NT2/D1 (cell line): ENCODE results near the gene ARHGEF37.

Source experiments
- DNase-seq: peaks from one replicate; pipeline ENCODE4 v3.0.0-alpha.2; 2011; ENCODE audit warnings: low read depth, low spot score
- H3K27me3 ChIP-seq: 2 replicates; pipeline ENCODE4 v1.6.0; 2011; ENCODE audit warnings: mild to moderate bottlenecking; ENCODE audit not compliant: insufficient read length, insufficient read depth
- H3K36me3 ChIP-seq: 2 replicates; pipeline ENCODE4 v1.6.1; 2011; ENCODE audit warnings: mild to moderate bottlenecking, low read length, mixed read lengths; ENCODE audit not compliant: insufficient read depth, insufficient read length
- H3K4me1 ChIP-seq: 2 replicates; pipeline ENCODE4 v1.5.1; 2011; ENCODE audit not compliant: insufficient read depth, insufficient read length
- H3K4me3 ChIP-seq: 2 replicates; pipeline ENCODE4 v1.5.1; 2011; ENCODE audit warnings: low read depth; ENCODE audit not compliant: insufficient read length
- H3K9ac ChIP-seq: 2 replicates; pipeline ENCODE4 v1.6.0; 2011; ENCODE audit warnings: low read depth; ENCODE audit not compliant: insufficient read length
- H3K9me3 ChIP-seq: 2 replicates; pipeline ENCODE4 v1.5.1; 2011; ENCODE audit warnings: mild to moderate bottlenecking, low read length; ENCODE audit not compliant: insufficient read depth
- SUZ12 ChIP-seq: IDR thresholded peaks from 2 replicates; pipeline ENCODE4 v1.6.1; 2011; ENCODE audit not compliant: insufficient read length, insufficient read depth; ENCODE audit errors: extremely low read depth
- YY1 ChIP-seq: IDR thresholded peaks from 2 replicates; pipeline ENCODE4 v1.6.1; 2011; ENCODE audit not compliant: insufficient read length, insufficient read depth
- ZNF274 ChIP-seq: IDR thresholded peaks from 2 replicates; pipeline ENCODE4 v1.6.1; 2011; ENCODE audit warnings: mild to moderate bottlenecking, low read depth, low read length

Gene ARHGEF37

DNA sequence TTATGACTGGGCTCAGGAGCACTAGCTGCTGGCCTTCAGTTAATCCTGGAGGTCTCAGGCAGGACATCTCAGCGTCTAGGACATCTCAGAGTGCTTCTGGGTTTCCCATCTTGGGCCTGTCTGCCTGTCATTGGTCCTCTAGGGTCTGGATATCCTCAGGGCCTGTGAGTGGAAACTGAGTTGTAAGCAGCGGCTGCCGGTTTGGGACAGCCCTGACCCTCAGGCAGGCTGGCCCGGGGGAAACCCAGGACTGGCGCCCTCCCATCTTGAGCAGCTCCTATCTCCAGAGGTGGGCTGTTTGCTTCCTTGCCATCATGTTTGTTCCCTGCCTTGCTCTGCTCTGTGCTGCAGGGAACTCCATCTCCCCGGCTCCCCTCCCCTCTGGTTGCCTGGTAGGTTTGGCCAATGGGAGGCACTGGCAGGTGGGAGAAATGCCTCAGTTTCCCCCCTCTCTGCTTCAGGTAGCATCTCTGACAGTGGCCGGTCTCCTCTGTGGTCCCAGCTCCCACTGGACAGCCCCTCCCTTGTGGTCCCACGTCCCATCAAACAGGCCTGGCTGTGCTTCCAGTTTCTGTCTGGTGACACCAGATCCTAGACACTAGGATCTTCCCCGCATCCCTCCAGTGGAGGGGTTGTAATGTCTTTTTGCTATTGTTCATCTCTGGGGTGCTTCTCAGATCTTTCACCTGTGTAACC is 57.4 kb downstream of the ARHGEF37 start:
- Histone ChIP-seq H3K27me3 (no peaks in the 10 kb centered on the region), H3K9me3 (no peaks in the 10 kb centered on the region), H3K9ac (no peak overlapping the region), H3K4me1 (peaks cover 4% of the 10 kb centered on the region), H3K4me3 (no peak overlapping the region), H3K36me3 (no peaks in the 10 kb centered on the region)
- no peak for DNase-seq
- no peak for TF ChIP-seq SUZ12
- TF ChIP-seq ZNF274: no peak
- TF ChIP-seq YY1: no peak

DNA sequence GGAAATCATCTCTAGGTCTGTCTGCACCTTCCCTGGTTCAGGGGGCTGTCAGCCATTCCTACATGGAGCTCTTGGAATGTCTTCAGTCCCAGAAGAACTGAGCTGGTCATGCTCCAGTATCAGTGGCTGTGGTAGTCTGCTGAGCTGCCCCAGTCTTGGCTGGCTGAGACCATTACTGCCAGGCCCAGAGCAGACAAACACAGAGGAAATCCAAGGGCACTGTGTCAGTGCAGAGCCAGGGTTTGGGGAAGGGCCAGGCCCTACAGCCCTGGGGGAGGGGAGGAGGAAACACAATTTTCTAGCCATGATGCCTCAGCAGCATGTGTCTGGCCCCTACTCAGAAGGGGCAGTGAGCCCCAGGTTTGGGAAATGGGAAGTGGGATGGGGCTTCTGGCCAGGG is 58.4 kb downstream of the ARHGEF37 start:
- H3K27me3 ChIP-seq: no peaks in the 10 kb centered on the region
- no peak overlapping the region for H3K9ac ChIP-seq
- H3K4me1 ChIP-seq: peaks cover 6% of the 10 kb centered on the region
- DNase-seq: no peak
- TF ChIP-seq YY1 (no peak), ZNF274 (no peak), SUZ12 (no peak)
- no peaks in the 10 kb centered on the region for H3K9me3 ChIP-seq
- no peaks in the 10 kb centered on the region for H3K36me3 ChIP-seq
- no peak overlapping the region for H3K4me3 ChIP-seq

DNA sequence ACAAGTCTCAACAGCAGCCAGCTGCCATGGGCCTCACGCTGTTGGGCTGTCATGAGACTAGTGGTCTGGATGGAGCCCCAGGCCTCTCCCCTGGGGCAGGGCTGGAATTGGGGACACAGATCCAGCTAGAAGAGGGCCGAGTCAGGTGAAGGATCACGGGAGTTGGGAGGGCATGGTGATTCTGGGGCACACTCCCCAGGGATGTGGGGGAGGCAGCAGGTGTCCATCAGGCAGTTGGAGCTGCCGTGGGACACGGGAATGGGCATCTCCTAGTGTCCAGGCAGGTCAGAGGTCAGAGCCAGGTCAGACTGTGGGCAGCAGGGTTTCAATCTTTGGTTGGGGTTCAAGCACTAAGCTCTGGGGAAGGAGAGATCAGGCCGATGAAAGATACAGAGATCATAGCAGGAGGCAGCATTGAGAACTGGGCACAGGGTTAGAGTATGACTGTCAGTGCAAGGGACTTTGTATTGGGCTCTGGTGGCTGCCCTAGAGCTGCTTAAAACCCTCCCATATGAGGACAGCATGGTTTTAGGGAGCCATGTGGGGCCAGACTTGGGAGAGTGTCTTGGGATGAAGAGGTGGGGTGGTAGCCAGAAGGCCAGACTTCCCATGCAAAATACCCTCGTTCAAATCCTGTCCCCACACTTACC is 59.2 kb downstream of the ARHGEF37 start:
- Histone ChIP-seq H3K27me3 (no peaks in the 10 kb centered on the region), H3K36me3 (no peaks in the 10 kb centered on the region), H3K4me1 (peaks cover 6% of the 10 kb centered on the region), H3K4me3 (no peak overlapping the region), H3K9me3 (no peaks in the 10 kb centered on the region), H3K9ac (no peak overlapping the region)
- TF ChIP-seq SUZ12: no peak
- TF ChIP-seq YY1: no peak
- no peak for TF ChIP-seq ZNF274
- DNase-seq: no peak

DNA sequence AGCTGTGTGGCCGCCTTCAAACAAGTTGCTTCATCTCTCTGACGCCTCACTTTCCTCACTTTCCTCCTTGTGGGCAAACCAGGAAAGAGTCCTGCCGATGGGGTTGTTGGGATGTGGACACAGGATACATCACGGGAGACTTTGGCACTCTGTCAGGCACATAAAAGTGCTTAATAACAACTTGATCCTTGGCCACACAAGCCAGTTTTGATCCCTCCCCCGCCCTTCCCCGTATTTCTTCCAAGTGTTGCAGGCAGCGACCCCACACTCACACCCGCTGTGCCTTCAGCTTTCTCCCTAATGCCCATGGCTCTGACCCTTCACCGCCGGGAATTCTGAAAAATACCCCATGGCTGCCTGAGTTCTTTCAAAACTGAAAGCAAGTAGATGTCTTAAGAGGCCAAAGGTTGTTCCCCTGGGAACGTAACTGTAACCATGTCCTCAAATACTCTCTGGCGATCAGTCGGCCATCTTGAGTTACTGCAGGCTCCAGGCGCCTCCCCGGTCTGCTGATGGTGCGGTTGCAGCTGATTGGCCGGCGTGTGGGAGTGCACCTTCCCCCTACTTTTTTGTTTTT is 59.8 kb downstream of the ARHGEF37 start:
- Histone ChIP-seq H3K4me1 (peaks cover 6% of the 10 kb centered on the region), H3K4me3 (no peak overlapping the region), H3K36me3 (no peaks in the 10 kb centered on the region), H3K27me3 (no peaks in the 10 kb centered on the region), H3K9me3 (no peaks in the 10 kb centered on the region), H3K9ac (no peak overlapping the region)
- no peak for TF ChIP-seq SUZ12
- TF ChIP-seq YY1: no peak
- TF ChIP-seq ZNF274: no peak
- DNase-seq: no peak

DNA sequence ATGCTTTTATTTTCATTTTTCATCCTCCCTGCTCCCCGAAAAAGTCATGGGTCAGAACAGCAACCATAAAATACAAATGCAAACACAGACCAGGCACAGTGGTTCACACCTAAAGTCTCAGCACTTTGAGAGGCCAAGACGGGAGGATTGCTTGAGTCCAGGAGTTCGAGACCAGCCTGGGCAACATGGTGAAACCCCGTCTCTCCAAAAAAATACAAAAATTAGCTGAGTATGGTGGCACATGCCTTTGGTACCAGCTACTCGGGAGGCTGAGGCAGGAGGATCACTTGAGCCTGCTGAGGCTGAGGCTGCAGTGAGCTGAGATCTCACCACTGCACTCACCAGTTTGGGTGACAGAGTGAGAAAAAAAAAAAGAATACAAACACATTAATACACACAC is 60.3 kb downstream of the ARHGEF37 start:
- TF ChIP-seq ZNF274 (no peak), YY1 (no peak), SUZ12 (no peak)
- no peak overlapping the region for H3K9ac ChIP-seq
- no peaks in the 10 kb centered on the region for H3K27me3 ChIP-seq
- H3K9me3 ChIP-seq: no peaks in the 10 kb centered on the region
- no peak overlapping the region for H3K4me3 ChIP-seq
- no peaks in the 10 kb centered on the region for H3K36me3 ChIP-seq
- H3K4me1 ChIP-seq: peaks cover 6% of the 10 kb centered on the region
- DNase-seq: no peak

DNA sequence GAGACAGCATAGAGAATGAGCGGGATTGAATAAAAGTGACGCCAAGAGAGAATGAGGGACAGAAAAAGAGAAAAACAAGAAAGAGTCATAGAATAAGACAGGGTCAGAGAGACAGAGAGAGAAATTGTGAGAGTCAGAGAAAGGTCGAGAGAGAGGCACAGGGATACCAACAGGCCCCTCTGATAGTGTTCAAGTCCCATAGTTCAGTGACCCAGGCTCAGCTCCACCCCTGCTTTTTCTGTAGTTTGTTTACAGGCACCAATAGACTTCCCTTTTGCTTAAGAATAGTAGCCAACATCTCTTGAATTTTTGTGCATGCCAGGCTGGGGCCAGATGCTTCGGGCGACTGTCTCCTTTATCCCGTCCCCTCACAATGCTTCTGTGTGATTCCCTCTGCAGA is 62.5 kb downstream of the ARHGEF37 start:
- no peak overlapping the region for H3K9ac ChIP-seq
- H3K4me3 ChIP-seq: no peak overlapping the region
- TF ChIP-seq YY1 (no peak), SUZ12 (no peak), ZNF274 (no peak)
- H3K36me3 ChIP-seq: no peaks in the 10 kb centered on the region
- no peaks in the 10 kb centered on the region for H3K27me3 ChIP-seq
- H3K9me3 ChIP-seq: no peaks in the 10 kb centered on the region
- H3K4me1 ChIP-seq: peaks cover 6% of the 10 kb centered on the region
- DNase-seq: no peak

DNA sequence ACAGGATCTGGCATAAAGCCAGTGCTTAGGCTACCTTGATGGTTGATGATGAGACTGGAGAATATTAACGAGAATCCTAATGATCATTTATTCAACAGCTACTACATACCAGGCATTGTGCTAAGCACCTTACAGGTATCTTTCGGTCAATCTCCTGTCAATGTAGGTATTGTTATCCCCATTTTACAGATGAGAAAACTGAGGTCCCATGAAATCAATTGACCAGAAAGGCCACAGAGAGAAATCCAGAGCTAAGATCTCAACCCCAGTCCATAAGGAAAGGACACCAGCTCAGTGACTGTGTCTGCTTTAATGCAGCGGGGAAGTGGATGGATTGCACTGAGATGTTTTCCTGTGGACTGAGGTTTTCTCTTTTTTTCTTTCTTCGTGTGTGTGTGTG is 63.3 kb downstream of the ARHGEF37 start:
- no peak for DNase-seq
- peaks cover 6% of the 10 kb centered on the region for H3K4me1 ChIP-seq
- H3K4me3 ChIP-seq: no peak overlapping the region
- H3K9ac ChIP-seq: no peak overlapping the region
- H3K36me3 ChIP-seq: no peaks in the 10 kb centered on the region
- no peak for TF ChIP-seq SUZ12
- TF ChIP-seq YY1: no peak
- TF ChIP-seq ZNF274: no peak
- no peaks in the 10 kb centered on the region for H3K9me3 ChIP-seq
- no peaks in the 10 kb centered on the region for H3K27me3 ChIP-seq
